Measurements from ENCODE around the gene TSEN15. TPM values are rescaled to one million over a fixed set of nuclear protein-coding genes. Genes with fewer than 3 reads are reported as not detected.
A peak's percentile ranks its signal among the peaks of the same experiment; 100 is the strongest.

TSEN15 gene
- total RNA-seq, 1 donor from 2014 or later, result 52.4 TPM

- no peak for DNase-seq (ENCODE audit: low read depth)
- Histone ChIP-seq H3K27me3 (ENCODE audit: control insufficient read depth, insufficient read depth, low read length) (no peaks in the 10 kb centered on the region), H3K4me3 (ENCODE audit: low read depth, low read length) (no peak overlapping the region), H3K36me3 (ENCODE audit: control insufficient read depth, insufficient read depth, low read length) (no peaks in the 10 kb centered on the region)
- FAIRE-seq, result no peak
- TF ChIP-seq, protein P1, sequence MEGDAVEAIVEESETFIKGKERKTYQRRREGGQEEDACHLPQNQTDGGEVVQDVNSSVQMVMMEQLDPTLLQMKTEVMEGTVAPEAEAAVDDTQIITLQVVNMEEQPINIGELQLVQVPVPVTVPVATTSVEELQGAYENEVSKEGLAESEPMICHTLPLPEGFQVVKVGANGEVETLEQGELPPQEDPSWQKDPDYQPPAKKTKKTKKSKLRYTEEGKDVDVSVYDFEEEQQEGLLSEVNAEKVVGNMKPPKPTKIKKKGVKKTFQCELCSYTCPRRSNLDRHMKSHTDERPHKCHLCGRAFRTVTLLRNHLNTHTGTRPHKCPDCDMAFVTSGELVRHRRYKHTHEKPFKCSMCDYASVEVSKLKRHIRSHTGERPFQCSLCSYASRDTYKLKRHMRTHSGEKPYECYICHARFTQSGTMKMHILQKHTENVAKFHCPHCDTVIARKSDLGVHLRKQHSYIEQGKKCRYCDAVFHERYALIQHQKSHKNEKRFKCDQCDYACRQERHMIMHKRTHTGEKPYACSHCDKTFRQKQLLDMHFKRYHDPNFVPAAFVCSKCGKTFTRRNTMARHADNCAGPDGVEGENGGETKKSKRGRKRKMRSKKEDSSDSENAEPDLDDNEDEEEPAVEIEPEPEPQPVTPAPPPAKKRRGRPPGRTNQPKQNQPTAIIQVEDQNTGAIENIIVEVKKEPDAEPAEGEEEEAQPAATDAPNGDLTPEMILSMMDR (IDR thresholded peaks at IDR 0.05; ENCODE audit: insufficient read depth, low read length, severe bottlenecking), result no peak
These were observed 8.8 kb downstream of the TSEN15 start for GRCh38 chr1:184060316-184060715.

DNA sequence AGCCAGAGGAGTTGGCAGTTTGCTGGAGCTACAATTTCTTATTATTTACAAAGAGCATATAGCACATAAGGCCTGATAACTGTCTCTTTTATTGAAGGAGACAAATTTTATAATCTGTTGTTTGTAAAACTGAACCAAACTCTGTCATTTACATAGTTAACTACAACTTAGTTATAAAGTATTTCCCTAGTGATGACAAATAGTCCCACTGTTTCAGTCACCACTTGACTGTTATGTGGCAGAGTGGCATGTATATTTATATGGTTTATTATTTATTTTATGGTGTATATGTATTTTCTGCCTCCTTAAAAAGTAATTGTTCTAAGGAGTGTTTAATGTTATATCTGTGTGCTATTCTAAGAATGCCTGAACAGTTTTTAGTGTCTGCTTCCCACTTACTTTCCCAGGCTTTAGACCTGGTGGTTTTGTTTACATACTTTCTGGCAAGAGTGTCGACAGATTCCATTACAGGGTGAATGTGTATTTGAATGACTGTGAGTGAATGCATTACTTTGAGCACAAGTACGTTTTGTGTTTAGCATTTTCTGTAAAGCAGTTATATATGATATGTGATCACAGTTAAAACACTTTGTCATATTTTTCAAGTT is 10.0 kb downstream of the TSEN15 start:
- H3K4me3 ChIP-seq (ENCODE audit: low read depth, low read length), result no peak overlapping the region
- no peak for FAIRE-seq
- H3K36me3 ChIP-seq (ENCODE audit: control insufficient read depth, insufficient read depth, low read length), result no peaks in the 10 kb centered on the region
- TF ChIP-seq, protein P1 (IDR thresholded peaks at IDR 0.05; ENCODE audit: insufficient read depth, low read length, severe bottlenecking), result no peak
- H3K27me3 ChIP-seq (ENCODE audit: control insufficient read depth, insufficient read depth, low read length), result no peaks in the 10 kb centered on the region
- DNase-seq (ENCODE audit: low read depth), result peak; percentile 31

DNA sequence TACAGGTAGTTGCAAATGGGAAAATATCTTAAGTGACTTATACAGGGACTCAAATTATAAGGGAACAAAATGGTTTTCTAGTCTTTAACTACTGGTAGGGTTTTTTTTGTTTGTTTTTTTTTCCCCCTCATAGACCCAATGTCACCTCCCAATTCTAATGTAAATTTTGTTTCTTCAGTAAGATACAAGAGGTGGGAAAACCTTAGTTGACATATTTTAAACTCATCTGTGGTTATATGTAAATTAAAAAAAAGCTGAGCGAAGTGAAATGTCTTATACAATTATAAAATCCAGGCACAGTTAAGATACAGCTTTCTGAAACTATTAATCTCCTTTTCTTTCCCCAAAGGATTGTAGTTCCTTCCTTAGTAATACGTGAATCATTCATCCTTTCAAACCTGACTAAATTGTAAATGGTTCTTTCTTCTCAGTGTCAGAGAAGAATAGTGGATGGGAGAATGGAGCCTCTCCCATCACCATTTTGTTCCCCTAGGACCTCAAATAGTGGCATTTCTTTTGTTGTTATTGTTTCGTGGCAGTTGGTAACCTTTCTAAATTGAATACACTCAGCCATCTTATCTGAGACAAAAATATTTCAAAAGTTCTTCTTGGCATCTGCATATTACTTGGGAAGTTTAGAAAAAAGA is 11.2 kb downstream of the TSEN15 start:
- TF ChIP-seq, protein P1 (IDR thresholded peaks at IDR 0.05; ENCODE audit: insufficient read depth, low read length, severe bottlenecking), result no peak
- Histone ChIP-seq H3K36me3 (ENCODE audit: control insufficient read depth, insufficient read depth, low read length) (no peaks in the 10 kb centered on the region), H3K27me3 (ENCODE audit: control insufficient read depth, insufficient read depth, low read length) (no peaks in the 10 kb centered on the region), H3K4me3 (ENCODE audit: low read depth, low read length) (no peak overlapping the region)
- DNase-seq (ENCODE audit: low read depth), result no peak
- no peak for FAIRE-seq

- no peaks in the 10 kb centered on the region for H3K36me3 ChIP-seq (ENCODE audit: control insufficient read depth, insufficient read depth, low read length)
- TF ChIP-seq, protein P1 (IDR thresholded peaks at IDR 0.05; ENCODE audit: insufficient read depth, low read length, severe bottlenecking), result no peak
- H3K4me3 ChIP-seq (ENCODE audit: low read depth, low read length), result no peak overlapping the region
- H3K27me3 ChIP-seq (ENCODE audit: control insufficient read depth, insufficient read depth, low read length), result no peaks in the 10 kb centered on the region
- FAIRE-seq, result no peak
- no peak for DNase-seq (ENCODE audit: low read depth)
These were observed 14.0 kb downstream of the TSEN15 start for GRCh38 chr1:184065559-184065958.

- Histone ChIP-seq H3K4me3 (ENCODE audit: low read depth, low read length) (no peak overlapping the region), H3K27me3 (ENCODE audit: control insufficient read depth, insufficient read depth, low read length) (no peaks in the 10 kb centered on the region), H3K36me3 (ENCODE audit: control insufficient read depth, insufficient read depth, low read length) (no peaks in the 10 kb centered on the region)
- FAIRE-seq (no peak), DNase-seq (ENCODE audit: low read depth) (no peak)
- TF ChIP-seq, protein P1 (IDR thresholded peaks at IDR 0.05; ENCODE audit: insufficient read depth, low read length, severe bottlenecking), result no peak
These were observed 16.8 kb downstream of the TSEN15 start for GRCh38 chr1:184068354-184068753.

Measured in bronchial epithelial cell (primary cell).